CD4-positive, CD25-positive, alpha-beta regulatory T cell (primary cell): ENCODE data around the gene RCAN2. TPM values are rescaled to one million over a fixed set of nuclear protein-coding genes. Genes with fewer than 3 reads are reported as not detected.

ENCODE experiments used
- ATAC-seq, 2 donors: fragments of 150-1000 bp; cut with Tn5 transposase; one replicate each; pipeline ENCODE4 v1.10.0; 2021; ENCODE audit warnings: low read depth in 2 of 2, moderate number of reproducible peaks in 2 of 2, moderate library complexity in 1 of 2
- DNase-seq, 3 donors: peaks; one replicate each; pipeline versions ENCODE4 v3.0.0 to v3.0.0-alpha.2; 2012 to 2022; ENCODE audit warnings: mixed read lengths in 1 of 3
- H3K27ac ChIP-seq: one replicate; pipeline ENCODE4 v1.7.0; 2013; ENCODE audit warnings: mild to moderate bottlenecking, low read length; ENCODE audit not compliant: insufficient read depth, poor library complexity, severe bottlenecking
- H3K27me3 ChIP-seq: one replicate; pipeline ENCODE4 v1.7.0; 2013; ENCODE audit warnings: low read length; ENCODE audit not compliant: control insufficient read depth, insufficient read depth
- H3K36me3 ChIP-seq: one replicate; pipeline ENCODE4 v1.7.0; 2013; ENCODE audit warnings: mild to moderate bottlenecking, low read length, moderate library complexity; ENCODE audit not compliant: control insufficient read depth, insufficient read depth
- H3K4me1 ChIP-seq: 2 replicates; pipeline ENCODE4 v1.7.0; 2013; ENCODE audit warnings: mild to moderate bottlenecking, low read length; ENCODE audit not compliant: insufficient read depth, control insufficient read depth, poor library complexity, severe bottlenecking
- H3K4me3 ChIP-seq: one replicate; pipeline ENCODE4 v1.7.0; 2013; ENCODE audit warnings: low read depth, mild to moderate bottlenecking, low read length, moderate library complexity
- H3K9me3 ChIP-seq, 2 experiments: 1 replicate in 1 of 2; 2 replicates in 1 of 2; pipeline ENCODE4 v1.7.0; 2013; ENCODE audit warnings: low read length in 2 of 2, mild to moderate bottlenecking in 1 of 2, moderate library complexity in 1 of 2; ENCODE audit not compliant: control insufficient read depth in 2 of 2
- H3K27ac Mint-ChIP-seq, 3 donors: one replicate each; pipeline ENCODE4 v1.8.0; 2020 to 2022; ENCODE audit warnings: mild to moderate bottlenecking in 3 of 3, mixed read lengths in 3 of 3, moderate library complexity in 2 of 3
- H3K27me3 Mint-ChIP-seq: one replicate; pipeline ENCODE4 v1.8.0; 2022; ENCODE audit warnings: mild to moderate bottlenecking, mixed read lengths
- H3K36me3 Mint-ChIP-seq: one replicate; pipeline ENCODE4 v1.8.0; 2020; ENCODE audit warnings: mixed read lengths
- H3K4me1 Mint-ChIP-seq, 4 donors: one replicate each; pipeline ENCODE4 v1.8.0; 2020 to 2022; ENCODE audit warnings: mixed read lengths in 4 of 4, mild to moderate bottlenecking in 1 of 4
- H3K4me3 Mint-ChIP-seq, 4 donors: one replicate each; pipeline ENCODE4 v1.8.0; 2020 to 2022; ENCODE audit warnings: mild to moderate bottlenecking in 4 of 4, mixed read lengths in 4 of 4, moderate library complexity in 3 of 4
- H3K9me3 Mint-ChIP-seq, 7 donors: one replicate each; pipeline ENCODE4 v1.8.0; 2020 to 2022; ENCODE audit warnings: mixed read lengths in 7 of 7, mild to moderate bottlenecking in 3 of 7, moderate library complexity in 2 of 7
- polyA plus RNA-seq, 4 donors: library from polyadenylated mRNA; unstranded; fragments of 300-500 nt; fragmentation: Illumina TruSeq; gene quantifications; one replicate each; pipeline ENCODE4 v1.2.3, GENCODE V29; 2021
- total RNA-seq: library from RNA; stranded (reverse); gene quantifications from one replicate; pipeline ENCODE4 v1.2.3, GENCODE V29; 2022

The RCAN2 gene
- total and polyA plus RNA-seq, 5 donors from 2014 or later, result 0.08 to 0.14 TPM; not detected in 3

GRCh38 chr6:46271107-46271506 is 220.1 kb downstream of the RCAN2 start:
- no peak overlapping the region for H3K27ac Mint-ChIP-seq
- H3K36me3 ChIP-seq, result no peaks in the 10 kb centered on the region
- H3K9me3 ChIP-seq, result no peaks in the 10 kb centered on the region
- no peaks in the 10 kb centered on the region for H3K4me1 ChIP-seq
- no peaks in the 10 kb centered on the region for H3K36me3 Mint-ChIP-seq
- no peak for ATAC-seq
- no peak overlapping the region for H3K4me3 ChIP-seq
- peaks cover 8% of the 10 kb centered on the region for H3K27me3 Mint-ChIP-seq
- no peaks in the 10 kb centered on the region for H3K27me3 ChIP-seq
- no peak for DNase-seq
- H3K9me3 Mint-ChIP-seq, result no peaks in the 10 kb centered on the region
- H3K4me3 Mint-ChIP-seq, result no peak overlapping the region
- no peaks in the 10 kb centered on the region for H3K4me1 Mint-ChIP-seq
- no peak overlapping the region for H3K27ac ChIP-seq

DNA sequence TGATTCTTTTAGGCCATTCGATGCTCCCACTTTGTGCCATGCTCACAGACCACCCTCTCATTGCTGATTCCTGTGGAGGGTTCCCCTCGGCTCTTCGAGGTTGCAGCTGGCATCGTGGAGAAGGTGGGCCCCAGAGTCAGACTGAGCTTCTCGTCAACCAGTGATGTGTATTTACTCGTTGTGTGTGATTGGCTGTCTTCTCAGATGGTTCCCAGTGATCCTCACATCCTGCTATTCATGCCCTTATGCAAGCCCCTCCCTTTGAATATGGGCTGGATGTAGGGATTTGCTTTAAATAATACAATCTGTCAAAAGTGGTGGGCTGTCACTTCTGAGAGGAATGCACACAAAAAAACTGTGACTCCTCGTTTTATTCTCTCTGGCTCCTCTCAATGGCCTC is 220.9 kb downstream of the RCAN2 start:
- H3K27ac Mint-ChIP-seq, result no peak overlapping the region
- H3K4me3 Mint-ChIP-seq, result no peak overlapping the region
- Histone ChIP-seq H3K36me3 (no peaks in the 10 kb centered on the region), H3K4me1 (no peaks in the 10 kb centered on the region), H3K4me3 (no peak overlapping the region), H3K27ac (no peak overlapping the region), H3K27me3 (no peaks in the 10 kb centered on the region), H3K9me3 (no peaks in the 10 kb centered on the region)
- DNase-seq (no peak), ATAC-seq (no peak)
- H3K4me1 Mint-ChIP-seq, result no peaks in the 10 kb centered on the region
- peaks cover 8% of the 10 kb centered on the region for H3K27me3 Mint-ChIP-seq
- no peaks in the 10 kb centered on the region for H3K9me3 Mint-ChIP-seq
- no peaks in the 10 kb centered on the region for H3K36me3 Mint-ChIP-seq

- ATAC-seq (no peak), DNase-seq (no peak)
- Mint-ChIP-seq H3K4me1 (no peaks in the 10 kb centered on the region), H3K9me3 (no peaks in the 10 kb centered on the region), H3K27me3 (peaks cover 8% of the 10 kb centered on the region), H3K27ac (no peak overlapping the region), H3K36me3 (no peaks in the 10 kb centered on the region), H3K4me3 (no peak overlapping the region)
- no peak overlapping the region for H3K27ac ChIP-seq
- H3K4me1 ChIP-seq, result no peaks in the 10 kb centered on the region
- no peaks in the 10 kb centered on the region for H3K36me3 ChIP-seq
- no peaks in the 10 kb centered on the region for H3K27me3 ChIP-seq
- no peak overlapping the region for H3K4me3 ChIP-seq
- no peaks in the 10 kb centered on the region for H3K9me3 ChIP-seq
Measured at GRCh38 chr6:46269447-46270229, 221.6 kb downstream of the RCAN2 start.

DNA sequence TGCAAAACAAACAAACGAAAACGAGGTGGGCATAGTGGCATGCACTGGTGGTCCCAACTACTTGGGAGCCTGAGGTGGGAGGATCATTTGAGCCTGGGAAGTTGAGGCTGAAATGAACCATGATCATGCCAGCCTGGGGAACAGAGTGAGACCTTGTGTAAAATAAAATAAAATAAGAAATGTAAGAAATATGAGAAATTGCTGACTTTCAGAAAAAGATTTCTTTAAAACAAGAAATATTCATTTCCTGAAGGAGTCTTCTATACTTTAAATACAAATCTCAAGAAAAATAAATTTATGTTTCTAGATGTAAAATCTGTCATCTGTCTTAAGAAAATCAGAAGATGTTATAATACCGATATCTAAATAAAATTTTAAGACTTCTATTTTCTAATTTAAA is 223.7 kb downstream of the RCAN2 start:
- Histone ChIP-seq H3K4me3 (no peak overlapping the region), H3K27ac (no peak overlapping the region), H3K36me3 (no peaks in the 10 kb centered on the region), H3K4me1 (no peaks in the 10 kb centered on the region), H3K27me3 (no peaks in the 10 kb centered on the region), H3K9me3 (no peaks in the 10 kb centered on the region)
- Mint-ChIP-seq H3K27me3 (no peaks in the 10 kb centered on the region), H3K4me3 (no peak overlapping the region), H3K9me3 (no peaks in the 10 kb centered on the region), H3K4me1 (no peaks in the 10 kb centered on the region), H3K27ac (no peak overlapping the region), H3K36me3 (no peaks in the 10 kb centered on the region)
- DNase-seq, result no peak
- no peak for ATAC-seq

DNA sequence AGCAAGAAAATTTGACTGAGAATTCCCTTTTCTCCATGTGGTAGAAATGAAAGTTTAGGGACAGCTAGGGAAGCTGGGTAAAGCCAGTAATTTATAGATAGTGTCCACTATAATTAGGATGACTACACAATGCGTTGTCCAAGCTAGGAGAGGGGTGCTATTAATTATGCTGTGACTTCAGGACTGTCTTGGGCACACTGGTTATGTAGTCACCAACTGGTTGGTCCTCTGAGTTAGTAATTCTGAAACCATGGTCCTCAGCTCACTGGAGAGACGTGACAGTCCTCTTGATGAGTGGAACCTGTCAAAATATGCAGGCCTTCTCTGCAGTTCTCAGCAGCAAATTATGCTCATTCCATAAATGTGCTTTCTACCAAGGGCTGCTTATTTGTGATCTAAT is 225.9 kb downstream of the RCAN2 start:
- Mint-ChIP-seq H3K9me3 (no peaks in the 10 kb centered on the region), H3K27ac (no peak overlapping the region), H3K4me3 (no peak overlapping the region), H3K27me3 (no peaks in the 10 kb centered on the region), H3K36me3 (no peaks in the 10 kb centered on the region), H3K4me1 (no peaks in the 10 kb centered on the region)
- no peak overlapping the region for H3K27ac ChIP-seq
- no peaks in the 10 kb centered on the region for H3K9me3 ChIP-seq
- H3K4me1 ChIP-seq, result no peaks in the 10 kb centered on the region
- H3K4me3 ChIP-seq, result no peak overlapping the region
- ATAC-seq (no peak), DNase-seq (no peak)
- H3K27me3 ChIP-seq, result no peaks in the 10 kb centered on the region
- no peaks in the 10 kb centered on the region for H3K36me3 ChIP-seq

DNA sequence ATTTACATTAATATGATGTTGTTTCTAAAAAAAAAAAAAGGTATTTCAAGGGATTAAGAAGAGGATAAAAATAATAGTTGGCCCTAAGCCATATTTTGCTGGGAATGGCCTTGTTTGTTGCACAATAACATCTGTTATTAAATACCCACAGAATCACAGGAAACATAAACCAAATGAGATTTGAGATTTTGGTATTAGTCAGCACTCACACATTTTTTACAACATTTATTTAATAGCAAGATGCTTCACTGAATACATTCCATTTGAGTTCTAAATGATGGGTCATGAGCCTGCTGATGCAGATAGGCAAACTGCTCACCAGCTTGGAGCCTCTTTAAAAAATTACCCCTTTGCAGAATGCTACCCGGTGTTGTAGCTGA is 227.6 kb downstream of the RCAN2 start:
- no peak overlapping the region for H3K4me3 ChIP-seq
- H3K27ac ChIP-seq, result no peak overlapping the region
- no peaks in the 10 kb centered on the region for H3K9me3 ChIP-seq
- H3K4me3 Mint-ChIP-seq, result no peak overlapping the region
- no peaks in the 10 kb centered on the region for H3K36me3 Mint-ChIP-seq
- H3K27me3 Mint-ChIP-seq, result no peaks in the 10 kb centered on the region
- H3K4me1 ChIP-seq, result no peaks in the 10 kb centered on the region
- H3K9me3 Mint-ChIP-seq, result no peaks in the 10 kb centered on the region
- no peaks in the 10 kb centered on the region for H3K27me3 ChIP-seq
- no peak for DNase-seq
- H3K36me3 ChIP-seq, result no peaks in the 10 kb centered on the region
- H3K27ac Mint-ChIP-seq, result no peak overlapping the region
- no peaks in the 10 kb centered on the region for H3K4me1 Mint-ChIP-seq
- no peak for ATAC-seq

DNA sequence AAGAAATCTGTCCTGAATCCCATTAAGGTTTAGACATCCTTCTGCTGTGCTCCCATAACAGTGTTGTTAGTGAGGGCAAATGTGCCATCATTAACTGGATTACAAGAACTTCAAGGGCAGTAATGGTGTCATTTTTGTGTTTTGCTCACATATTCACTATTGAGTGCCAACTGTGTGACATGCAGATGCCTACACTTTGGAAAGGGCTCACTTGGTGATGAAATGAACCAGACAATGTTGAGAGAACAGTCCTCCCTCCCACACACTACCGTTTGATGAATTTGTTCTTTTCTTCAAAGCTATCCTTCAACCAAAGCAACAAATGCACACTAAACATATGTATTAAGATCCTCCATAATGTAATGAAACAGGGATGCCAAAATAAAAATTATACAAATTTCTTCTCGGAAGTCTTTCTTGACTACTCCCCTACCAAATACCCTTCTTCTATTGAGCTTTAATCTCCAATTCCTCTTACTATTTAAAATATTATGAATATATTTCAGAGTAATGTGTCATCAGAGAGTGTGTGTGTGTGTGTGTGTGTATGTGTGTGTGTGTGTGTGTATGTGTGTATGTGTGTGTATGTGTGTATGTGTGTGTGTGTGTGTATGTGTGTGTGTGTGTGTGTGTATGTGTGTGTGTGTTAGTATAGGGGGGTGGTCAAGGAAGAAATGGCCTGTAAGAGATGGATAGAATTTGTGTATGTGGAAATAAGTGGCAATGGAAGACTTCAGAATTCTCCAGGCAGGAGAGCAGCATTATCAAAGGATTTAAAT is 228.1 kb downstream of the RCAN2 start:
- DNase-seq (no peak), ATAC-seq (no peak)
- no peaks in the 10 kb centered on the region for H3K9me3 Mint-ChIP-seq
- H3K36me3 Mint-ChIP-seq, result no peaks in the 10 kb centered on the region
- no peak overlapping the region for H3K4me3 Mint-ChIP-seq
- Histone ChIP-seq H3K27ac (no peak overlapping the region), H3K4me1 (no peaks in the 10 kb centered on the region), H3K9me3 (no peaks in the 10 kb centered on the region), H3K36me3 (no peaks in the 10 kb centered on the region), H3K4me3 (no peak overlapping the region), H3K27me3 (no peaks in the 10 kb centered on the region)
- no peaks in the 10 kb centered on the region for H3K27me3 Mint-ChIP-seq
- H3K4me1 Mint-ChIP-seq, result no peaks in the 10 kb centered on the region
- no peak overlapping the region for H3K27ac Mint-ChIP-seq

- Mint-ChIP-seq H3K4me1 (no peaks in the 10 kb centered on the region), H3K36me3 (no peaks in the 10 kb centered on the region), H3K9me3 (peaks cover 0 to 3% (median 0%) of the 10 kb centered on the region in 7 donors), H3K27me3 (no peaks in the 10 kb centered on the region), H3K27ac (no peak overlapping the region), H3K4me3 (no peak overlapping the region)
- Histone ChIP-seq H3K36me3 (no peaks in the 10 kb centered on the region), H3K4me1 (no peaks in the 10 kb centered on the region), H3K27me3 (peaks cover 10% of the 10 kb centered on the region), H3K9me3 (no peaks in the 10 kb centered on the region), H3K4me3 (no peak overlapping the region), H3K27ac (no peak overlapping the region)
- DNase-seq (no peak), ATAC-seq (no peak)
Measured at GRCh38 chr6:46258249-46258648, 233.0 kb downstream of the RCAN2 start.
